Smooth muscle cell (in vitro differentiated cells): ENCODE data around the gene SNX19. TPM values are rescaled to one million over a fixed set of nuclear protein-coding genes. Genes with fewer than 3 reads are reported as not detected.

Source experiments
- DNase-seq: peaks from one replicate; lab custom pipeline; 2025; ENCODE audit not compliant: unreplicated experiment; lab: John Stamatoyannopoulos, UW
- H2AFZ ChIP-seq: fragments of 200-600 bp; sonication (generic); 2 replicates; pipeline ENCODE4 v1.6.0; 2016; ENCODE audit warnings: antibody characterized with exemption, low read depth, mild to moderate bottlenecking
- H3F3A ChIP-seq: fragments of 200-600 bp; sonication (generic); 2 replicates; pipeline ENCODE4 v1.6.0; 2017; ENCODE audit warnings: antibody characterized with exemption, low read depth
- H3K27ac ChIP-seq: fragments of 200-600 bp; sonication (generic); 2 replicates; pipeline ENCODE4 v1.5.1; 2016; ENCODE audit warnings: low read depth, mild to moderate bottlenecking
- H3K27me3 ChIP-seq: fragments of 200-600 bp; sonication (generic); 2 replicates; pipeline ENCODE4 v1.6.1; 2016; ENCODE audit warnings: low read depth, mild to moderate bottlenecking
- H3K36me3 ChIP-seq: fragments of 200-600 bp; sonication (generic); 2 replicates; pipeline ENCODE4 v1.5.1; 2016; ENCODE audit warnings: low read depth
- H3K4me1 ChIP-seq: fragments of 200-600 bp; sonication (generic); 2 replicates; pipeline ENCODE4 v1.5.1; 2016; ENCODE audit warnings: low read depth
- H3K4me2 ChIP-seq: fragments of 200-600 bp; sonication (generic); 2 replicates; pipeline ENCODE4 v1.6.0; 2016; ENCODE audit warnings: mild to moderate bottlenecking
- H3K4me3 ChIP-seq: fragments of 200-600 bp; sonication (generic); 2 replicates; pipeline ENCODE4 v1.5.1; 2016; ENCODE audit warnings: mild to moderate bottlenecking
- H3K79me2 ChIP-seq: fragments of 200-600 bp; sonication (generic); 2 replicates; pipeline ENCODE4 v1.6.0; 2016; ENCODE audit warnings: low read depth, mild to moderate bottlenecking
- H3K9ac ChIP-seq: fragments of 200-600 bp; sonication (generic); 2 replicates; pipeline ENCODE4 v1.6.0; 2016; ENCODE audit warnings: low read depth
- H3K9me3 ChIP-seq: fragments of 200-600 bp; sonication (generic); replicated peaks from 2 replicates; pipeline ENCODE4 v1.5.1; 2016; ENCODE audit warnings: low read depth
- H4K20me1 ChIP-seq: fragments of 200-600 bp; sonication (generic); 2 replicates; pipeline ENCODE4 v1.6.0; 2016; ENCODE audit warnings: low read depth
- CTCF ChIP-seq: fragments of 200-600 bp; sonication (generic); IDR thresholded peaks from 2 replicates; pipeline ENCODE4 v1.5.1; 2017; ENCODE audit warnings: borderline replicate concordance, mild to moderate bottlenecking, antibody characterized with exemption; ENCODE audit not compliant: insufficient read depth, poor library complexity, severe bottlenecking
- WGBS: methylation state at CpG from one replicate; pipeline ENCODE4 v1.1.7; 2016; ENCODE audit warnings: low lambda C conversion rate; 5-methylcytosine and 5-hydroxymethylcytosine counted together
- polyA plus RNA-seq: library from polyadenylated mRNA; unstranded; fragments of >200 nt; fragmentation: Nextera tagmentation; extraction: Ambion mirVana; gene quantifications from 2 replicates; pipeline ENCODE4 v1.2.1, GENCODE V29; 2016
- total RNA-seq: library from RNA; depleted of rRNA; stranded (reverse); fragments of >200 nt; gene quantifications from 2 replicates; pipeline ENCODE4 v1.2.3, GENCODE V29; 2014

SNX19 gene
- total and polyA plus RNA-seq, 2 experiments from 2014 or later: 15.1 to 59.5 TPM

- Histone ChIP-seq H3K27ac (no peak overlapping the region), H3K4me2 (no peak overlapping the region), H3K9ac (no peak overlapping the region), H3K4me1 (peaks cover 7% of the 10 kb centered on the region), H4K20me1 (no peaks in the 10 kb centered on the region), H3F3A (no peaks in the 10 kb centered on the region), H3K79me2 (no peaks in the 10 kb centered on the region), H3K36me3 (no peaks in the 10 kb centered on the region), H3K4me3 (no peak overlapping the region), H2AFZ (no peak overlapping the region), H3K9me3 (no peaks in the 10 kb centered on the region), H3K27me3 (no peaks in the 10 kb centered on the region)
- TF ChIP-seq CTCF: no peak
- 80% methylated on average over 8 of the region's 8 CpGs for WGBS
- no peak for DNase-seq
Measured at GRCh38 chr11:130868086-130868710, 48.1 kb downstream of the SNX19 start.

GRCh38 chr11:130866831-130867230 lies 49.4 kb downstream of the SNX19 start:
- Histone ChIP-seq H3K79me2 (no peaks in the 10 kb centered on the region), H2AFZ (no peak overlapping the region), H3K9ac (no peak overlapping the region), H3K27ac (no peak overlapping the region), H3K27me3 (no peaks in the 10 kb centered on the region), H3K4me3 (no peak overlapping the region), H3K9me3 (no peaks in the 10 kb centered on the region), H3K4me1 (peaks cover 7% of the 10 kb centered on the region), H3F3A (no peaks in the 10 kb centered on the region), H3K36me3 (no peaks in the 10 kb centered on the region), H3K4me2 (no peak overlapping the region), H4K20me1 (no peaks in the 10 kb centered on the region)
- DNase-seq: no peak
- WGBS: 30% methylated on average over 4 of the region's 4 CpGs
- no peak for TF ChIP-seq CTCF

- H3K36me3 ChIP-seq: no peaks in the 10 kb centered on the region
- no peak overlapping the region for H3K27ac ChIP-seq
- no peak for TF ChIP-seq CTCF
- no peaks in the 10 kb centered on the region for H4K20me1 ChIP-seq
- H3K4me3 ChIP-seq: no peak overlapping the region
- no peak overlapping the region for H3K4me2 ChIP-seq
- H3F3A ChIP-seq: no peaks in the 10 kb centered on the region
- WGBS: 93% methylated on average over 7 of the region's 7 CpGs
- no peaks in the 10 kb centered on the region for H3K9me3 ChIP-seq
- H3K4me1 ChIP-seq: peaks cover 7% of the 10 kb centered on the region
- no peak overlapping the region for H2AFZ ChIP-seq
- no peaks in the 10 kb centered on the region for H3K27me3 ChIP-seq
- H3K79me2 ChIP-seq: no peaks in the 10 kb centered on the region
- DNase-seq: no peak
- H3K9ac ChIP-seq: no peak overlapping the region
Measured at GRCh38 chr11:130865774-130866114, 50.5 kb downstream of the SNX19 start.

- H3K27ac ChIP-seq: no peak overlapping the region
- H3K36me3 ChIP-seq: no peaks in the 10 kb centered on the region
- H3K4me2 ChIP-seq: no peak overlapping the region
- no peak overlapping the region for H3K9ac ChIP-seq
- H3K4me3 ChIP-seq: no peak overlapping the region
- DNase-seq: no peak
- no peak overlapping the region for H2AFZ ChIP-seq
- TF ChIP-seq CTCF: no peak
- H3K27me3 ChIP-seq: no peaks in the 10 kb centered on the region
- no peaks in the 10 kb centered on the region for H3K9me3 ChIP-seq
- H3K79me2 ChIP-seq: no peaks in the 10 kb centered on the region
- no peaks in the 10 kb centered on the region for H3F3A ChIP-seq
- 79% methylated on average over 11 of the region's 11 CpGs for WGBS
- H4K20me1 ChIP-seq: no peaks in the 10 kb centered on the region
- H3K4me1 ChIP-seq: peaks cover 7% of the 10 kb centered on the region
Measured at GRCh38 chr11:130865091-130865773, 51.0 kb downstream of the SNX19 start.
